MCF 10A (cell line): Measurements from ENCODE around the gene OTULINL. TPM values are rescaled to one million over a fixed set of nuclear protein-coding genes. Genes with fewer than 3 reads are reported as not detected.

Experiments used
- BruUV-seq: library from RNA; stranded (reverse); fragments of 400-500 nt; replicated peaks from 2 replicates; lab custom pipeline; 2021; lab: Mats Ljungman, UMichigan
- CTCF ChIA-PET: fragments of 300-600 bp; sonication (Branson Sonifier 250); formaldehyde crosslinking; extraction: SDS; loops from one replicate; lab custom pipeline; 2021; ENCODE audit warnings: antibody characterized with exemption, inconsistent platforms; lab: Yijun Ruan, JAX
- POLR2A ChIA-PET: fragments of 300-600, 350-650 bp; sonication (Branson Sonifier 250); formaldehyde crosslinking; extraction: SDS; loops from one replicate; lab custom pipeline; 2020; ENCODE audit warnings: antibody characterized with exemption, inconsistent platforms; lab: Yijun Ruan, JAX
- DNase-seq: peaks from one replicate; pipeline ENCODE4 v3.0.0-alpha.2; 2018; ENCODE audit not compliant: unreplicated experiment
- H3K27ac Mint-ChIP-seq: one replicate; pipeline ENCODE4 v1.8.0; 2022; ENCODE audit warnings: mild to moderate bottlenecking, low read depth, mixed read lengths; ENCODE audit not compliant: unreplicated experiment
- H3K27me3 Mint-ChIP-seq: one replicate; pipeline ENCODE4 v1.8.0; 2022; ENCODE audit warnings: mixed read lengths; ENCODE audit not compliant: insufficient read depth, unreplicated experiment
- H3K36me3 Mint-ChIP-seq: one replicate; pipeline ENCODE4 v1.8.0; 2022; ENCODE audit warnings: mild to moderate bottlenecking, moderate library complexity, mixed read lengths; ENCODE audit not compliant: insufficient read depth, unreplicated experiment
- H3K4me1 Mint-ChIP-seq: one replicate; pipeline ENCODE4 v1.8.0; 2022; ENCODE audit warnings: mixed read lengths; ENCODE audit not compliant: insufficient read depth, unreplicated experiment
- H3K4me3 Mint-ChIP-seq: one replicate; pipeline ENCODE4 v1.8.0; 2022; ENCODE audit warnings: mild to moderate bottlenecking, moderate library complexity, mixed read lengths; ENCODE audit not compliant: unreplicated experiment
- H3K9me3 Mint-ChIP-seq: one replicate; pipeline ENCODE4 v1.8.0; 2022; ENCODE audit warnings: mixed read lengths; ENCODE audit not compliant: unreplicated experiment
- intact Hi-C: fragments of 100-400 bp; cut with micrococcal nuclease; formaldehyde crosslinking; loops from 2 replicates; pipeline ENCODE4 v1.14.1; 2022
- total RNA-seq: library from RNA; stranded (reverse); gene quantifications from 2 replicates; pipeline ENCODE4 v1.2.3, GENCODE V29; 2022
- TF ChIP-seq, protein P1 (sequence below): fragments of 200-600 bp; IDR thresholded peaks from one replicate; pipeline ENCODE4 v1.8.0; 2022; ENCODE audit warnings: antibody characterized with exemption, mild to moderate bottlenecking; ENCODE audit not compliant: unreplicated experiment

Gene OTULINL
- total RNA-seq, 1 experiment from 2014 or later, result not detected

DNA sequence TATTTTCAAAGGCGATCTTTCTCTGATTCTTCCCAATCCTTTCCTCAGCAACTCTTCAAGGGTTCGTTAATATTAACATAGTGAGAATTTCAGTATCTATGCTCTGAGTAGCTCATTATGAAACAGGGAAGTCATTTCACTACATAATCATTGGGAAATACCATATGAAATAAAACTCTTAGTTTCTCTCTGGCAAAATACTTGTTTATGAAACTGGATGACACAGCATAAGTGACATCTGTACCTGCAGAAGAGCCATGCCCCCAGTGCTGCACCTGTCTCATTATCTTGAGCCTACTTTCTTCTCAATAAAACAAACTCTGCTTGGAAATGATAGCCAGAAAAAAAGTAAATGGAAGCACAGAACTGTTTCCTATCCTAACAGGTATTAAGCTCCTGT is 49.1 kb downstream of the OTULINL start:
- intact Hi-C loops, result no loop called here
- peaks cover 25% of the 10 kb centered on the region for H3K27me3 Mint-ChIP-seq
- TF ChIP-seq, protein P1, sequence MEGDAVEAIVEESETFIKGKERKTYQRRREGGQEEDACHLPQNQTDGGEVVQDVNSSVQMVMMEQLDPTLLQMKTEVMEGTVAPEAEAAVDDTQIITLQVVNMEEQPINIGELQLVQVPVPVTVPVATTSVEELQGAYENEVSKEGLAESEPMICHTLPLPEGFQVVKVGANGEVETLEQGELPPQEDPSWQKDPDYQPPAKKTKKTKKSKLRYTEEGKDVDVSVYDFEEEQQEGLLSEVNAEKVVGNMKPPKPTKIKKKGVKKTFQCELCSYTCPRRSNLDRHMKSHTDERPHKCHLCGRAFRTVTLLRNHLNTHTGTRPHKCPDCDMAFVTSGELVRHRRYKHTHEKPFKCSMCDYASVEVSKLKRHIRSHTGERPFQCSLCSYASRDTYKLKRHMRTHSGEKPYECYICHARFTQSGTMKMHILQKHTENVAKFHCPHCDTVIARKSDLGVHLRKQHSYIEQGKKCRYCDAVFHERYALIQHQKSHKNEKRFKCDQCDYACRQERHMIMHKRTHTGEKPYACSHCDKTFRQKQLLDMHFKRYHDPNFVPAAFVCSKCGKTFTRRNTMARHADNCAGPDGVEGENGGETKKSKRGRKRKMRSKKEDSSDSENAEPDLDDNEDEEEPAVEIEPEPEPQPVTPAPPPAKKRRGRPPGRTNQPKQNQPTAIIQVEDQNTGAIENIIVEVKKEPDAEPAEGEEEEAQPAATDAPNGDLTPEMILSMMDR, result no peak
- BruUV-seq, result no TSS peak
- H3K36me3 Mint-ChIP-seq, result no peaks in the 10 kb centered on the region
- H3K9me3 Mint-ChIP-seq, result no peaks in the 10 kb centered on the region
- DNase-seq, result no peak
- ChIA-PET POLR2A (interaction anchor here (1.0 kb wide), 1 partner anchor 9 kb away, joined by 4 read pairs; no protein-coding TSS in a partner anchor), CTCF (interaction anchor here (4.1 kb wide), 1 partner anchor 18 kb away, joined by 24 read pairs; no protein-coding TSS in a partner anchor)
- no peak overlapping the region for H3K4me3 Mint-ChIP-seq
- no peak overlapping the region for H3K27ac Mint-ChIP-seq
- H3K4me1 Mint-ChIP-seq, result no peaks in the 10 kb centered on the region

DNA sequence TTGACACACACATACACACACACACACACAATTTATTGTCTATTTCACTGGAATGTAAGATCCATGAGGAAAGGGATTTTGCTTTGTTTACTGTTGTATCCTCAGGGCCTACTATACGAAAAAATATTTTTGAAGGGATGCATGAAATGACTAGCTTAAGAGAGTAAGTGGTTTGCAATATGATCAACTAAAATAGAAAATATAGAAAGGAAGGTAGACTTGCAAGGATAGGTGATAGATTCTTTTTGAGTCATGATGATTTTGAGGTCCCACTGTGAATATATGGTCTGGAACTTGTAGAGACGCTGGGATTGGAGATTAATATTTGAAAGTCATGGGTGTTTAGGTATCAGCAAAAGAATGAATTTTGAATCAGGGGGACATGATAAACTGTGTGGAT is 54.1 kb downstream of the OTULINL start:
- ChIA-PET POLR2A (no interaction called here), CTCF (interaction anchor here (1.2 kb wide), 1 partner anchor 12 kb away, joined by 3 read pairs; no protein-coding TSS in a partner anchor)
- TF ChIP-seq, protein P1, result no peak
- Mint-ChIP-seq H3K27ac (no peak overlapping the region), H3K4me1 (no peaks in the 10 kb centered on the region), H3K9me3 (no peaks in the 10 kb centered on the region), H3K36me3 (no peaks in the 10 kb centered on the region), H3K27me3 (peaks cover 59% of the 10 kb centered on the region), H3K4me3 (no peak overlapping the region)
- BruUV-seq, result no TSS peak
- DNase-seq, result no peak
- intact Hi-C loops, result no loop called here

DNA sequence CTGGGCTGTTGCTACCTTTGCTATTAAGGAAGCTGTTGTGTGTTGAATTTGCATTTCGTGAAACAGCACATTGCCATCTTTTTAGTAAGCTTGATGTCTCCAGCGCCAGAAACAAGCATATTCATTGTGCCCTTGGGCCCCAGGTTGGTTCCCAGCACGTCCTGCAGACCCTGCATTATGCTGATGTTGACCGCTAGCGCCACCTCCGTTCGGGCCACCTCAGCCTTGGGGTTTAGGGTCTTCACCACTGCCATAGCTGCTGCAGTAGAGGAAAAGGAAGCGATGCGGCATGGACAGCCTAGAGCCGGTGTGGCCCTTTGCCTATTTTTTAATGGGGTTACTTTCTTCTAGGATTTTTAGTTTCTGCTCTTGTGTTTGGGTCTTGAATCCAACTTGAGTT is 59.2 kb downstream of the OTULINL start:
- DNase-seq, result no peak
- ChIA-PET POLR2A (no interaction called here), CTCF (interaction anchor here (0.6 to 4.1 kb wide), 6 partner anchors 8 to 469 kb away, joined by 3 to 24 read pairs (median 6); no protein-coding TSS in a partner anchor)
- no peaks in the 10 kb centered on the region for H3K36me3 Mint-ChIP-seq
- intact Hi-C loops, result no loop called here
- no peak overlapping the region for H3K4me3 Mint-ChIP-seq
- peaks cover 72% of the 10 kb centered on the region for H3K27me3 Mint-ChIP-seq
- no TSS peak for BruUV-seq
- H3K4me1 Mint-ChIP-seq, result no peaks in the 10 kb centered on the region
- no peaks in the 10 kb centered on the region for H3K9me3 Mint-ChIP-seq
- TF ChIP-seq, protein P1, result no peak
- no peak overlapping the region for H3K27ac Mint-ChIP-seq

DNA sequence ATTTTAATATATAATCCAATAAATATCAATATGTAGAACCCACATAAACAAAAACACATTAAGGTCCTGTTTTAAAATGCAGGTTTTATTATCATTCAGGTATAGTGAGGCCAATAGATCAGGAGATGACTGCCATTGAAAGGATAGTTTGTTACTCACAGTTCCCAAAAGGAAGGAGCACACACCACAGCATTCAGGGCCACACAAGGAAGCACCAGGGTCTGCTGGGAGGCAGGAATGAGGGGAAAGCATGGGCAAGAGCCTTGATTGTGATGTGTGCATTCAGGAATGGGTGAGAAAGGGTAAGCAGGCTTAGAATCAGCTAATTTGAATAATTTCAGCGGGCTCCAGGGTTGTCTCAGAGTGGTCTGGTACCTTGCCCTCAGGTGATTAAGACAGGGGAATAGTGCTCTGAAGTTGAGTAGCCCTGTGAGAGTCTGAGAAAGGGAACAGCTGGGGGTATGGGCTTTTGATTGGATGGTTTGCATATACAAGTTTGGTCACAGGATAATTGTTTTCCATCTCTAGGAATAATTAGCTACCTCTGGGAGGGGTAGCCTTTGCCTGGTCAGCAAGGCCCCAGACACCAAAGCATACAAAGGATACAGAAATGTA is 63.1 kb downstream of the OTULINL start:
- TF ChIP-seq, protein P1, result no peak
- DNase-seq, result no peak
- no peaks in the 10 kb centered on the region for H3K36me3 Mint-ChIP-seq
- CTCF ChIA-PET, result interaction anchor here (0.6 to 2.6 kb wide), 6 partner anchors 169 to 674 kb away, joined by 3 to 17 read pairs (median 4); no protein-coding TSS in a partner anchor
- peaks cover 54% of the 10 kb centered on the region for H3K27me3 Mint-ChIP-seq
- H3K4me1 Mint-ChIP-seq, result no peaks in the 10 kb centered on the region
- no TSS peak for BruUV-seq
- H3K9me3 Mint-ChIP-seq, result no peaks in the 10 kb centered on the region
- H3K27ac Mint-ChIP-seq, result no peak overlapping the region
- H3K4me3 Mint-ChIP-seq, result no peak overlapping the region
- POLR2A ChIA-PET, result interaction anchor here (0.6 kb wide), 1 partner anchor 670 kb away, joined by 3 read pairs; no protein-coding TSS in a partner anchor
- intact Hi-C loops, result no loop called here
